Keratinocyte (primary cell): ENCODE measurements around the gene HOXA5. TPM values are rescaled to one million over a fixed set of nuclear protein-coding genes. Genes with fewer than 3 reads are reported as not detected.
A peak's percentile ranks its signal among the peaks of the same experiment; 100 is the strongest.

Source experiments
- DNase-seq: peaks from one replicate; pipeline ENCODE4 v3.0.0-alpha.2; 2011; ENCODE audit warnings: low read depth, missing footprints, low spot score
- FAIRE-seq: peaks from 2 replicates; lab custom pipeline; 2011; peaks lifted over from hg19 to GRCh38; lab: Jason Lieb, UNC
- H2AFZ ChIP-seq: 2 replicates; pipeline ENCODE4 v1.6.0; 2012; ENCODE audit warnings: low read length, control low read depth, inconsistent platforms; ENCODE audit not compliant: control insufficient read depth
- H3K27ac ChIP-seq: 2 replicates; pipeline ENCODE4 v1.5.1; 2011; ENCODE audit warnings: low read length; ENCODE audit not compliant: control insufficient read depth, insufficient read depth
- H3K27me3 ChIP-seq: 3 replicates; pipeline ENCODE4 v1.6.0; 2011; ENCODE audit warnings: low read length; ENCODE audit not compliant: control insufficient read depth, insufficient read depth; ENCODE audit errors: extremely low read depth
- H3K36me3 ChIP-seq, 2 experiments: 2 replicates in 1 of 2; 3 replicates in 1 of 2; pipeline ENCODE4 v1.5.1; 2011; ENCODE audit warnings: low read length in 2 of 2, mild to moderate bottlenecking in 1 of 2; ENCODE audit not compliant: control insufficient read depth in 2 of 2, insufficient read depth in 2 of 2; ENCODE audit errors: extremely low read depth in 1 of 2
- H3K4me1 ChIP-seq: 3 replicates; pipeline ENCODE4 v1.5.1; 2011; ENCODE audit warnings: low read length; ENCODE audit not compliant: control insufficient read depth, insufficient read depth; ENCODE audit errors: extremely low read depth
- H3K4me2 ChIP-seq: 3 replicates; pipeline ENCODE4 v1.6.0; 2011; ENCODE audit warnings: low read depth, low read length; ENCODE audit not compliant: control insufficient read depth, insufficient read depth; ENCODE audit errors: extremely low read depth
- H3K4me3 ChIP-seq, 3 experiments: fragments of 200-600 bp in 1 of 3; sonication (generic) in 1 of 3; 2 replicates in 2 of 3; 3 replicates in 1 of 3; pipeline ENCODE4 v1.5.1; 2011 to 2016; ENCODE audit warnings: low read length in 3 of 3, mild to moderate bottlenecking in 3 of 3, control low read depth in 2 of 3, inconsistent platforms in 1 of 3, low read depth in 1 of 3, mixed read lengths in 1 of 3, mixed run types in 1 of 3, moderate library complexity in 1 of 3; ENCODE audit not compliant: control insufficient read depth in 2 of 3, insufficient read depth in 2 of 3; ENCODE audit errors: extremely low read depth in 1 of 3
- H3K79me2 ChIP-seq: 2 replicates; pipeline ENCODE4 v1.6.0; 2012; ENCODE audit warnings: low read length; ENCODE audit not compliant: control insufficient read depth, insufficient read depth
- H3K9ac ChIP-seq: 3 replicates; pipeline ENCODE4 v1.6.0; 2011; ENCODE audit warnings: low read length; ENCODE audit not compliant: control insufficient read depth, insufficient read depth; ENCODE audit errors: extremely low read depth
- H3K9me1 ChIP-seq: 3 replicates; pipeline ENCODE4 v1.6.0; 2011; ENCODE audit warnings: low read length; ENCODE audit not compliant: control insufficient read depth, insufficient read depth; ENCODE audit errors: extremely low read depth
- H3K9me3 ChIP-seq: 2 replicates; pipeline ENCODE4 v1.5.1; 2012; ENCODE audit warnings: low read depth, low read length; ENCODE audit not compliant: control insufficient read depth
- H4K20me1 ChIP-seq: 3 replicates; pipeline ENCODE4 v1.6.0; 2011; ENCODE audit warnings: low read length; ENCODE audit not compliant: control insufficient read depth, insufficient read depth; ENCODE audit errors: extremely low read depth
- CTCF ChIP-seq, 3 experiments: IDR thresholded peaks in 1 of 3; conservative IDR thresholded peaks in 1 of 3; optimal IDR thresholded peaks in 1 of 3; 2 replicates in 2 of 3; 3 replicates in 1 of 3; pipeline versions ENCODE3 to v1.5.1; 2011; ENCODE audit warnings: low read length in 3 of 3, mild to moderate bottlenecking in 3 of 3, moderate library complexity in 2 of 3, control low read depth in 1 of 3, inconsistent platforms in 1 of 3; ENCODE audit not compliant: insufficient read depth in 2 of 3; ENCODE audit errors: extremely low read depth in 1 of 3
- EZH2 ChIP-seq: IDR thresholded peaks from one replicate; pipeline ENCODE4 v1.6.1; 2012; ENCODE audit warnings: inconsistent platforms, mild to moderate bottlenecking, low read length, moderate library complexity
- dilution Hi-C: fragments of 300-500 bp; cut with MboI; formaldehyde crosslinking; loops from one replicate; pipeline ENCODE4 v1.7.0; 2020; ENCODE audit warnings: low sequenced_read_pairs; ENCODE audit not compliant: extremely low pct_ligation_motif_present
- polyA plus RNA-seq, 5 experiments: library from polyadenylated mRNA; depleted of rRNA in 3 of 5; stranded (reverse) in 3 of 5; stranded (forward) in 1 of 5; unstranded in 1 of 5; fragments of >200 nt; gene quantifications; 1 replicate in 1 of 5; 2 replicates in 3 of 5; 3 replicates in 1 of 5; pipeline versions ENCODE4 v1.2.1 to v1.2.3, GENCODE V29; 2011 to 2012; ENCODE audit warnings: missing spikeins in 2 of 5, low read depth in 1 of 5, low replicate concordance in 1 of 5

The HOXA5 gene
- polyA plus RNA-seq, 1 donor (not counting 4 experiments of a cell fraction or from before 2014, with no cell fraction given): 7.1 TPM

- no peak overlapping the region for H3K4me2 ChIP-seq
- peaks cover 25% of the 10 kb centered on the region for H3K4me1 ChIP-seq
- H2AFZ ChIP-seq: no peak overlapping the region
Measured at GRCh38 chr7:27174874-27175625, 31.6 kb upstream of the HOXA5 start.

GRCh38 chr7:27173956-27174873, 30.7 kb upstream of the HOXA5 start, which contains the start of gene HOXA10:
Gene HOXA10 (minus strand): TSS chr7:27174320. CDS start chr7:27174306, 14 bp downstream.
- H3K36me3 ChIP-seq: peaks cover 0 to 4% of the 10 kb centered on the region in 2 experiments
- H3K9ac ChIP-seq: peak within 1 kb of the TSS; percentile 83
- dilution Hi-C loops: no loop called here
- H3K9me1 ChIP-seq: no peaks in the 10 kb centered on the region
- no peak for DNase-seq
- FAIRE-seq: no peak
- H2AFZ ChIP-seq: peak within 1 kb of the TSS; percentile 67
- H3K79me2 ChIP-seq: peaks cover 35% of the 10 kb centered on the region
- no peaks in the 10 kb centered on the region for H3K9me3 ChIP-seq
- H3K27me3 ChIP-seq: peaks cover 6% of the 10 kb centered on the region
- peaks cover 22% of the 10 kb centered on the region for H3K4me1 ChIP-seq
- no peaks in the 10 kb centered on the region for H4K20me1 ChIP-seq
- TF ChIP-seq EZH2 (no peak), CTCF (optimal IDR thresholded peaks at IDR 0.05 in 1 of 3, IDR thresholded peaks at IDR 0.05 in 1 of 3, conservative IDR thresholded peaks at IDR 0.05 in 1 of 3; ENCODE audit: extremely low read depth in 1 of 3, insufficient read depth in 2 of 3, low read length in 3 of 3) (no peak)
- H3K4me3 ChIP-seq: peak within 1 kb of the TSS; percentile 78 to 94 (median 84)
- peak within 1 kb of the TSS; percentile 54 for H3K27ac ChIP-seq
- peak within 1 kb of the TSS; percentile 98 for H3K4me2 ChIP-seq

More at GRCh38 chr7:27174874-27175625, 31.6 kb upstream of the HOXA5 start:
- Histone ChIP-seq H3K79me2 (peaks cover 31% of the 10 kb centered on the region), H3K4me3 (no peak overlapping the region), H3K9me3 (no peaks in the 10 kb centered on the region), H4K20me1 (no peaks in the 10 kb centered on the region), H3K27ac (no peak overlapping the region), H3K36me3 (peaks cover 0 to 4% of the 10 kb centered on the region in 2 experiments), H3K9me1 (no peaks in the 10 kb centered on the region), H3K9ac (no peak overlapping the region), H3K27me3 (peaks cover 6% of the 10 kb centered on the region)
- DNase-seq (no peak), FAIRE-seq (no peak)
- TF ChIP-seq CTCF (optimal IDR thresholded peaks at IDR 0.05 in 1 of 3, IDR thresholded peaks at IDR 0.05 in 1 of 3, conservative IDR thresholded peaks at IDR 0.05 in 1 of 3; ENCODE audit: extremely low read depth in 1 of 3, insufficient read depth in 2 of 3, low read length in 3 of 3) (no peak), EZH2 (no peak)
- dilution Hi-C loops: no loop called here
